Colonic mucosa (tissue), 4 donors: Measurements from ENCODE around the gene PDE10A. TPM values are rescaled to one million over a fixed set of nuclear protein-coding genes. Genes with fewer than 3 reads are reported as not detected.
"Not testable (repeated sequence)": the region's sequence is repeated elsewhere in the genome, so short reads cannot be mapped to it uniquely, and the experiment has no call there.

Experiments used
- DNase-seq: peaks from one replicate; pipeline ENCODE4 v3.0.0-alpha.2; 2020
- H3K27ac ChIP-seq: fragments of 200-600 bp; one replicate; pipeline ENCODE4 v1.8.0; 2021
- H3K27me3 ChIP-seq: fragments of 200-600 bp; one replicate; pipeline ENCODE4 v1.8.0; 2021
- H3K36me3 ChIP-seq: fragments of 200-600 bp; one replicate; pipeline ENCODE4 v1.8.0; 2021
- H3K4me1 ChIP-seq: fragments of 200-600 bp; one replicate; pipeline ENCODE4 v1.8.0; 2021; ENCODE audit warnings: mild to moderate bottlenecking
- H3K4me3 ChIP-seq: fragments of 200-600 bp; one replicate; pipeline ENCODE4 v1.8.0; 2021
- H3K9ac ChIP-seq, 2 donors: one replicate each; pipeline ENCODE4 v1.7.0; 2013; ENCODE audit warnings: control low read depth in 2 of 2, low read depth in 2 of 2, low read length in 2 of 2
- H3K9me3 ChIP-seq: fragments of 200-600 bp; one replicate; pipeline ENCODE4 v1.8.0; 2021
- intact Hi-C: fragments of 100-400 bp; cut with DNase I; formaldehyde crosslinking; loops from one replicate; pipeline ENCODE4 v1.14.1; 2022
- total RNA-seq, 2 donors: library from RNA; stranded (reverse); fragmentation: NEBNext Ultra II Directional in 1 of 2; extraction: Animal tissue kit (Norgen Biotek cat#: 25700) in 1 of 2; gene quantifications; one replicate each; pipeline ENCODE4 v1.2.1, GENCODE V29; 2021
- TF ChIP-seq, protein P1 (sequence below): fragments of 200-600 bp; IDR thresholded peaks from one replicate; pipeline ENCODE4 v1.8.0; 2022; ENCODE audit warnings: antibody characterized with exemption, mild to moderate bottlenecking
- donor health status: healthy.
- donor health status: DM: no; HTN: no; CAD: no.
- donor health status: DM: no; HTN: no; CAD: no.

The PDE10A gene
- total RNA-seq, 2 donors from 2014 or later: 0.37 to 3.4 TPM

DNA sequence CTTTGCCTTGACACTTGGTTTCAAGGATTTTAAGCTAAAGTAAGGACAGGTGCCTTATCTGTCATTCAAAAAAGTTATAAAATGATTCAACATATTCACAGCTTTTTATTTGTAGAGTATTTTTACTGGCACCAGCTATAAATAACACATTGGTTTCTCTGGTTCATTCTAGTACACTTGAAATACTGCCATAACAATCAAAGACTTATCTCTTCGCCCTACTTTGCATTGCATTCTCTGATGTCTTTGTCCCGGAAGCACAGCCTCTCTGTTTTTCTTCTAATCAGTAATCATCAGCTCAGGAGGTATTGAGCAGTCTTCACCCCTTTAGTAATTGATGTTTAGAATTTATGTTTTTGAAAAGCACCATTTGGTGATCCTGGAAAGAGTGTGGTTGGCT lies 156.4 kb downstream of the PDE10A start:
- Histone ChIP-seq H3K4me3 (no peak overlapping the region), H3K27me3 (no peaks in the 10 kb centered on the region), H3K36me3 (no peaks in the 10 kb centered on the region), H3K9ac (no peak overlapping the region), H3K9me3 (no peaks in the 10 kb centered on the region), H3K4me1 (no peaks in the 10 kb centered on the region), H3K27ac (no peak overlapping the region)
- intact Hi-C loops: no loop called here
- TF ChIP-seq, protein P1, sequence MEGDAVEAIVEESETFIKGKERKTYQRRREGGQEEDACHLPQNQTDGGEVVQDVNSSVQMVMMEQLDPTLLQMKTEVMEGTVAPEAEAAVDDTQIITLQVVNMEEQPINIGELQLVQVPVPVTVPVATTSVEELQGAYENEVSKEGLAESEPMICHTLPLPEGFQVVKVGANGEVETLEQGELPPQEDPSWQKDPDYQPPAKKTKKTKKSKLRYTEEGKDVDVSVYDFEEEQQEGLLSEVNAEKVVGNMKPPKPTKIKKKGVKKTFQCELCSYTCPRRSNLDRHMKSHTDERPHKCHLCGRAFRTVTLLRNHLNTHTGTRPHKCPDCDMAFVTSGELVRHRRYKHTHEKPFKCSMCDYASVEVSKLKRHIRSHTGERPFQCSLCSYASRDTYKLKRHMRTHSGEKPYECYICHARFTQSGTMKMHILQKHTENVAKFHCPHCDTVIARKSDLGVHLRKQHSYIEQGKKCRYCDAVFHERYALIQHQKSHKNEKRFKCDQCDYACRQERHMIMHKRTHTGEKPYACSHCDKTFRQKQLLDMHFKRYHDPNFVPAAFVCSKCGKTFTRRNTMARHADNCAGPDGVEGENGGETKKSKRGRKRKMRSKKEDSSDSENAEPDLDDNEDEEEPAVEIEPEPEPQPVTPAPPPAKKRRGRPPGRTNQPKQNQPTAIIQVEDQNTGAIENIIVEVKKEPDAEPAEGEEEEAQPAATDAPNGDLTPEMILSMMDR: no peak
- DNase-seq: no peak

DNA sequence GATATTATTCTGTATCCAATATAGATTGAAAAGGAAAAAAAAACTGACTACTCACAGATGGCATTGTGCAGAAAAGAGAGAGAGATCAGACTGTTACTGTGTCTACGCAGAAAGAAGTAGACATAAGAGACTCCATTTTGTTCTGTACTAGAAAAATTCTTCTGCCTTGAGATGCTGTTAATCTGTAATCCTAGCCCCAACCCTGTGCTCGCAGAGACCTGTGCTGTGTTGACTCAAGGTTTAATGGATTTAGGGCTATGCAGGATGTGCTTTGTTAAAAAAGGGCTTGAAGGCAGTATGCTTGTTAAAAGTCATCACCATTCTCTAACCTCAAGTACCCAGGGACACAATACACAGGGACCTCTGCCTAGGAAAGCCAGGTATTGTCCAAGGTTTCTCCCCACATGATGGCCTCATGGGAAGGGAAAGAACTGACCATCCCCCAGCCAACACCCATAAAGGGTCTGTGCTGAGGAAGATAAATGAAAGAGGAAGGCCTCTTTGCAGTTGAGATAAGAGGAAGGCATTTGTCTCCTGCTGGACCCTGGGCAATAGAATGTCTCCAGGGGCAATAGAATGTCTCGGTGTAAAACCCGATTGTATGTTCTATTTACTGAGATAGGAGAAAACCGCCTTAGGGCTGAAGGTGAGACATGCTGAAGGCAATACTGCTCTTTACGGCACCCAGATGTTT lies 162.7 kb downstream of the PDE10A start:
- H3K27me3 ChIP-seq, H3K4me3 ChIP-seq, H3K27ac ChIP-seq, H3K36me3 ChIP-seq, DNase-seq, H3K4me1 ChIP-seq, H3K9ac ChIP-seq, intact Hi-C loops, H3K9me3 ChIP-seq: not testable (repeated sequence)

DNA sequence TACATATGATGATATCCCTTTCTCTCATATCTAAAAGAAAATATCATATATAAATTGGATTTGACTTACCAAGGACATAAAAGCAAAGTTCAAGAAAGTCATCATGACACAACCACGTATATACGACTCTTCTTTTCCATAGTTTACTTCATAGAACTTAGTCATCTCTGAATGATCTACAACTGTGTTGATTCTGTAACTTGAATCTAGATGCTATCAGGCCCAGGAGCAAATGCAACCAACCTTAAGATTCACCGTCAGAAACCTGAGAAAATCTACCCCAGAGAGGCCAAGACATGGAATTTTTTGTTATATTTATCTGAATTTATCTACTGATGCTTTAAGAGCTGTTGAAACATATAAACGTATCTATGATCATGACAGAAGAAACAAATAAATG lies 165.6 kb downstream of the PDE10A start:
- Histone ChIP-seq H3K27me3 (no peaks in the 10 kb centered on the region), H3K36me3 (no peaks in the 10 kb centered on the region), H3K9ac (no peak overlapping the region), H3K9me3 (no peaks in the 10 kb centered on the region), H3K27ac (no peak overlapping the region), H3K4me3 (no peak overlapping the region), H3K4me1 (no peaks in the 10 kb centered on the region)
- DNase-seq: no peak
- TF ChIP-seq, protein P1: no peak
- intact Hi-C loops: no loop called here

DNA sequence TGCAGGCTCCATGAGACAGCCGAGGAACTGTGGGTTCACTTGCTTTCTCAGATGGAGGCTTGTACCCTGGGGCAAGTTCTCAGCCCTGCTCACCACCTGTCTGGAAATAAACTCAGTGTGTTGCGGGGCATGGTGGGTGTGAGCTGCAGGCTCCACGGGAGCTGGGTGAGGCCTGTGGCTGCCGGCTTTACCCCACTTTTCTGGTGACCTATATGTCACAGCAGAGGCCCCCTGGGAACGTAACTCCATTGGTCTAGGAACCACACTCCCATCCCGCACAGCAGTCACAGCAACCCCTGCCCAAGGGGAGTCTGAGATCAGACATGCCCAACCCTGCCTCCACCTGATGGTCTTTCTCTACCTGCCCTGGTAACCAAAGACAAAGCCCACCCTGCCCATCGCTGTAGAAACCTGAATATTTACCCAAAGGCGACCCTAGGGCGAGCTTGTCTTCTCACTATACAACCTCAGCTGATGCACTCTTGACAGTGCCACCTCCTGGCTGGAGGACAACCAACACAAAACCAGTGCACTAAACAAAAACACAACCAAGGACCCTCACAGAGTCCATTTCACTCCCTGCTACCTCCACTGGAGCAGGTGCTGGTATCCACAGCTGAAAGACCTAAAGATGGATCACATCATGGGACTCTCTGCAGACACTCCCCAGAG lies 174.3 kb downstream of the PDE10A start:
- TF ChIP-seq, protein P1: no peak

DNA sequence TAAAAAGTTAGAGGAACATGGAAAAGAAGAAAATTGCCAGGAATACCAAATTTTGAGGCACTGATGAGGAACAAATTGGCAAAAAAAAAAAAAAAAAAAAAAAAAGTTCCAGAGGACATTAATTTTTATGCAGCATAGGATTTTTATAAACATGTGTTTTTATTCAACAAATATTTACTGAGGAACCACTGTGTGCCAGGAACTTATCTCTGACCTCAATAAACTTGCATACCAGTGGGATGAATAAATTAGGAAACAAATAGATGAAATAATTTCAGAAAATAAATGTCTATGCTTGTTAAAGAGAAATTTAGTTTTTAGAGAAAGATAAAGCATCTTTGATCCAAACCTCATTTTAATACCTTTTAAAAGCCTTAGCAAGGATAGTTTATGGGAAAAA lies 175.1 kb downstream of the PDE10A start:
- H3K27ac ChIP-seq: no peak overlapping the region
- H3K9ac ChIP-seq: no peak overlapping the region
- no peaks in the 10 kb centered on the region for H3K27me3 ChIP-seq
- TF ChIP-seq, protein P1: no peak
- no peak overlapping the region for H3K4me3 ChIP-seq
- no peaks in the 10 kb centered on the region for H3K4me1 ChIP-seq
- H3K36me3 ChIP-seq: no peaks in the 10 kb centered on the region
- DNase-seq: no peak
- no peaks in the 10 kb centered on the region for H3K9me3 ChIP-seq
- intact Hi-C loops: no loop called here

More for the DNA sequence above, 174.3 kb downstream of the PDE10A start:
- Histone ChIP-seq H3K36me3 (no peaks in the 10 kb centered on the region), H3K9ac (no peak overlapping the region), H3K4me3 (no peak overlapping the region), H3K4me1 (no peaks in the 10 kb centered on the region), H3K27me3 (no peaks in the 10 kb centered on the region), H3K27ac (no peak overlapping the region), H3K9me3 (no peaks in the 10 kb centered on the region)
- no peak for DNase-seq
- intact Hi-C loops: no loop called here

- Histone ChIP-seq H3K9me3 (no peaks in the 10 kb centered on the region), H3K27ac (no peak overlapping the region), H3K36me3 (no peaks in the 10 kb centered on the region), H3K27me3 (no peaks in the 10 kb centered on the region), H3K9ac (no peak overlapping the region), H3K4me1 (no peaks in the 10 kb centered on the region), H3K4me3 (no peak overlapping the region)
- TF ChIP-seq, protein P1: no peak
- DNase-seq: no peak
- intact Hi-C loops: no loop called here
Measured at GRCh38 chr6:165487347-165487746, 175.7 kb downstream of the PDE10A start.
